GM12878 (cell line): ENCODE data around the gene OR11H7.

Experiments used
- BCL11A ChIP-seq: IDR thresholded peaks from 2 replicates; pipeline ENCODE4 v1.6.1; 2011; ENCODE audit warnings: low read depth, low read length
- CTCF ChIP-seq, 3 experiments: IDR thresholded peaks in 2 of 3; conservative IDR thresholded peaks in 1 of 3; 2 replicates each; pipeline ENCODE4 v1.5.1; 2011; ENCODE audit warnings: low read depth in 3 of 3, low read length in 3 of 3, mild to moderate bottlenecking in 3 of 3, control low read depth in 2 of 3, moderate library complexity in 2 of 3, inconsistent platforms in 1 of 3, mixed read lengths in 1 of 3; ENCODE audit not compliant: control insufficient read depth in 2 of 3, insufficient read depth in 1 of 3; ENCODE audit errors: extremely low read depth in 1 of 3
- ETV6 ChIP-seq, 2 experiments: fragments of 450-650 bp in 1 of 2; IDR thresholded peaks in 1 of 2; conservative IDR thresholded peaks in 1 of 2; 2 replicates each; pipeline ENCODE4 v1.6.1; 2014; ENCODE audit warnings: antibody characterized with exemption in 1 of 2, borderline replicate concordance in 1 of 2, low read depth in 1 of 2, mild to moderate bottlenecking in 1 of 2, moderate library complexity in 1 of 2
- GABPA ChIP-seq: IDR thresholded peaks from 2 replicates; pipeline ENCODE4 v1.6.1; 2014; ENCODE audit warnings: antibody characterized with exemption, low read depth, mild to moderate bottlenecking, inconsistent platforms
- MYC ChIP-seq: IDR thresholded peaks from 2 replicates; pipeline ENCODE4 v1.6.1; 2011; ENCODE audit warnings: mild to moderate bottlenecking, low read length, moderate library complexity, inconsistent platforms; ENCODE audit not compliant: insufficient read depth, insufficient replicate concordance, insufficient read length, severe bottlenecking
- NFXL1 ChIP-seq: fragments of 450-650 bp; IDR thresholded peaks from 2 replicates; pipeline ENCODE4 v1.6.1; 2017; ENCODE audit warnings: antibody characterized with exemption, mild to moderate bottlenecking, borderline replicate concordance
- RCOR1 ChIP-seq: conservative IDR thresholded peaks from 2 replicates; pipeline ENCODE4 v1.6.1; 2012; ENCODE audit warnings: low read depth, low read length, improper control_type of control experiment
- SREBF2 ChIP-seq: IDR thresholded peaks from 2 replicates; pipeline ENCODE4 v1.6.1; 2012; ENCODE audit warnings: mild to moderate bottlenecking, low read length
- TAF1 ChIP-seq: IDR thresholded peaks from 2 replicates; pipeline ENCODE4 v1.6.1; 2011; ENCODE audit warnings: mild to moderate bottlenecking, low read depth, low read length, borderline replicate concordance
- ZSCAN29 ChIP-seq: fragments of 450-650 bp; IDR thresholded peaks from 2 replicates; pipeline ENCODE4 v1.6.1; 2017; ENCODE audit warnings: mild to moderate bottlenecking, moderate library complexity

- TF ChIP-seq CTCF (IDR thresholded peaks at IDR 0.05 in 2 of 3, conservative IDR thresholded peaks at IDR 0.05 in 1 of 3; ENCODE audit: control insufficient read depth in 2 of 3, extremely low read depth in 1 of 3, insufficient read depth in 1 of 3, low read depth in 3 of 3, low read length in 3 of 3) (no peak), RCOR1 (no peak), SREBF2 (no peak), ZSCAN29 (no peak), NFXL1 (no peak), GABPA (no peak), MYC (no peak), ETV6 (conservative IDR thresholded peaks at IDR 0.05 in 1 of 2, IDR thresholded peaks at IDR 0.05 in 1 of 2; ENCODE audit: borderline replicate concordance in 1 of 2, low read depth in 1 of 2) (no peak), TAF1 (no peak), BCL11A (no peak)
These were observed 34.7 kb upstream of the OR11H7 start for GRCh38 chr14:20194101-20194500.
